WTC11 (cell line): ENCODE data around the gene REC8. TPM values are rescaled to one million over a fixed set of nuclear protein-coding genes. Genes with fewer than 3 reads are reported as not detected.

Source experiments
- ATAC-seq: fragments of 200-7000 bp; cut with Tn5 transposase; 2 replicates; pipeline ENCODE4 v1.10.0; 2021; ENCODE audit warnings: mild to moderate bottlenecking, moderate library complexity
- CTCF ChIA-PET: fragments of 300-600 bp; sonication (Branson Sonifier 250); formaldehyde crosslinking; loops from one replicate; lab custom pipeline; 2021; ENCODE audit warnings: antibody characterized with exemption; lab: Charles Lee
- POLR2A ChIA-PET: fragments of 350-600 bp; sonication (Branson Sonifier 250); formaldehyde crosslinking; loops from one replicate; lab custom pipeline; 2021; ENCODE audit warnings: antibody characterized with exemption; lab: Charles Lee
- DNase-seq: peaks from one replicate; pipeline ENCODE4 v3.0.0; 2021; ENCODE audit warnings: low spot score
- H3K27ac Mint-ChIP-seq: 2 replicates; pipeline ENCODE4 v1.8.0; 2021; ENCODE audit warnings: mixed read lengths
- H3K27me3 Mint-ChIP-seq: 2 replicates; pipeline ENCODE4 v1.8.0; 2021; ENCODE audit warnings: low read depth, mild to moderate bottlenecking, moderate library complexity, mixed read lengths
- H3K36me3 Mint-ChIP-seq: 2 replicates; pipeline ENCODE4 v1.8.0; 2021; ENCODE audit warnings: mixed read lengths
- H3K4me1 Mint-ChIP-seq: 2 replicates; pipeline ENCODE4 v1.8.0; 2022; ENCODE audit warnings: mixed read lengths
- H3K4me3 Mint-ChIP-seq: 2 replicates; pipeline ENCODE4 v1.8.0; 2021; ENCODE audit warnings: mild to moderate bottlenecking, moderate library complexity, mixed read lengths
- H3K9me3 Mint-ChIP-seq: 2 replicates; pipeline ENCODE4 v1.8.0; 2021; ENCODE audit warnings: mixed read lengths
- FOXJ3 ChIP-seq: sonication (generic); formaldehyde crosslinking; IDR thresholded peaks from 2 replicates; pipeline ENCODE4 v1.9.0; 2021; ENCODE audit warnings: missing genetic modification reagents, mild to moderate bottlenecking, borderline replicate concordance
- OVOL2 ChIP-seq: fragments of 250-450 bp; sonication (Bioruptor Pico); IDR thresholded peaks from 2 replicates; pipeline ENCODE4 v1.9.0; 2021; ENCODE audit warnings: mild to moderate bottlenecking, borderline replicate concordance
- RELA ChIP-seq: sonication (generic); formaldehyde crosslinking; IDR thresholded peaks from 2 replicates; pipeline ENCODE4 v1.8.1; 2022; ENCODE audit warnings: missing genetic modification reagents, mild to moderate bottlenecking, borderline replicate concordance
- TEAD4 ChIP-seq: sonication (generic); formaldehyde crosslinking; IDR thresholded peaks from 2 replicates; pipeline ENCODE4 v1.8.0; 2022; ENCODE audit warnings: mild to moderate bottlenecking, missing genetic modification reagents
- total RNA-seq: library from RNA; stranded (reverse); gene quantifications from 3 replicates; pipeline ENCODE4 v1.2.3, GENCODE V29; 2021
- TF ChIP-seq, protein P1 (sequence below): sonication (generic); formaldehyde crosslinking; IDR thresholded peaks from 2 replicates; pipeline ENCODE4 v1.8.1; 2022; ENCODE audit warnings: missing genetic modification reagents, borderline replicate concordance
- TF ChIP-seq, protein P2 (sequence below): sonication (generic); formaldehyde crosslinking; IDR thresholded peaks from 2 replicates; pipeline ENCODE4 v1.8.1; 2022; ENCODE audit warnings: mild to moderate bottlenecking, moderate library complexity, missing genetic modification reagents
- TF ChIP-seq, protein P3 (sequence below): sonication (generic); formaldehyde crosslinking; IDR thresholded peaks from 2 replicates; pipeline ENCODE4 v1.8.1; 2023; ENCODE audit warnings: mild to moderate bottlenecking, missing genetic modification reagents
- TF ChIP-seq, protein P4 (sequence below): fragments of 250-450 bp; sonication (Bioruptor Pico); IDR thresholded peaks from 2 replicates; pipeline ENCODE4 v1.9.0; 2021; ENCODE audit warnings: moderate library complexity, mild to moderate bottlenecking, inconsistent platforms, borderline replicate concordance
- TF ChIP-seq, protein P5 (sequence below): sonication (generic); formaldehyde crosslinking; IDR thresholded peaks from 2 replicates; pipeline ENCODE4 v1.8.1; 2023; ENCODE audit warnings: mild to moderate bottlenecking, missing genetic modification reagents, moderate library complexity
- TF ChIP-seq, protein P6 (sequence below): sonication (generic); formaldehyde crosslinking; IDR thresholded peaks from 2 replicates; pipeline ENCODE4 v1.8.0; 2022; ENCODE audit warnings: mild to moderate bottlenecking, missing genetic modification reagents
- TF ChIP-seq, protein P7 (sequence below): sonication (generic); formaldehyde crosslinking; IDR thresholded peaks from 2 replicates; pipeline ENCODE4 v1.8.1; 2022; ENCODE audit warnings: low read depth, missing genetic modification reagents, borderline replicate concordance

REC8 gene
- total RNA-seq, 1 experiment from 2014 or later = 32.2 TPM

DNA sequence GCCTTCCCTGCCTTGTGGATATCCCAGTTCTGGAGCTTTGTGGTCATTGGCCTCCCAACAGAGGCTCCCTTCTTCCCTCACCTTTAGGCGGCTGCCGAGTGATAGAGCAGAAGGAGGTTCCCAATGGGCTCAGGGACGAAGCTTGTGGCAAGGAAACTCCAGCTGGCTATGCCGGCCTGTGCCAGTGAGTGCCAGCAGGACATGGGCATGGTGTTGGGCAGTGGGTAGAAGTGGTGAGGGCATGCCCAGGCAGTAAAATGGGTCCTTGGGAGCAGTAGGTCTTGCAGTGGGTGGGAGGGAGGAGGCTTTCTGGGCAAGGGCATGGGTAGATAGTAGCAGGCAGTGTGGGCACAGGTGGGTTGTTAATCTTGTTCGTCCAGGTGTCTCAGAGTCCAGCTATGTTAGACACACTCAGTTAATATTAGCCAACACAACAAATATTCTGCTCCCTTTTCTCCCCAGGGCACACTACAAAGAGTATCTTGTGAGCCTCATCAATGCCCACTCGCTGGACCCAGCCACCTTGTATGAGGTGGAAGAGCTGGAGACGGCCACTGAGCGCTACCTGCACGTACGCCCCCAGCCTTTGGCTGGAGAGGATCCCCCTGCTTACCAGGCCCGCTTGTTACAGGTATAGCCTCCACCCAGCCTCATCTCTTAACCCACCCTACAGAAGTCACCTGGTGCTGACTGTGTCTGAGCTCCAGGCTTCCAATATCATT lies 11.9 kb upstream of the REC8 start:
- Mint-ChIP-seq H3K36me3 (peaks cover 44% of the 10 kb centered on the region), H3K27ac (no peak overlapping the region), H3K27me3 (no peaks in the 10 kb centered on the region), H3K4me1 (peaks cover 13% of the 10 kb centered on the region), H3K4me3 (no peak overlapping the region), H3K9me3 (no peaks in the 10 kb centered on the region)
- POLR2A ChIA-PET = interaction anchor here (1.5 to 2.3 kb wide), 5 partner anchors 9 to 64 kb away, joined by 4 to 13 read pairs (median 7); partner anchors contain the start of genes DCAF11, IPO4, NRL and PSME2
- CTCF ChIA-PET = interaction anchor here (0.7 to 2.7 kb wide), 20 partner anchors 9 to 272 kb away, joined by 3 to 42 read pairs (median 14); partner anchors contain the start of genes CHMP4A, DCAF11, DHRS1 and IPO4
- TF ChIP-seq TEAD4 (CRISPR knock-in tag) (no peak), OVOL2 (CRISPR knock-in tag) (no peak), RELA (CRISPR knock-in tag) (no peak), FOXJ3 (CRISPR knock-in tag) (no peak)
- TF ChIP-seq, protein P1, sequence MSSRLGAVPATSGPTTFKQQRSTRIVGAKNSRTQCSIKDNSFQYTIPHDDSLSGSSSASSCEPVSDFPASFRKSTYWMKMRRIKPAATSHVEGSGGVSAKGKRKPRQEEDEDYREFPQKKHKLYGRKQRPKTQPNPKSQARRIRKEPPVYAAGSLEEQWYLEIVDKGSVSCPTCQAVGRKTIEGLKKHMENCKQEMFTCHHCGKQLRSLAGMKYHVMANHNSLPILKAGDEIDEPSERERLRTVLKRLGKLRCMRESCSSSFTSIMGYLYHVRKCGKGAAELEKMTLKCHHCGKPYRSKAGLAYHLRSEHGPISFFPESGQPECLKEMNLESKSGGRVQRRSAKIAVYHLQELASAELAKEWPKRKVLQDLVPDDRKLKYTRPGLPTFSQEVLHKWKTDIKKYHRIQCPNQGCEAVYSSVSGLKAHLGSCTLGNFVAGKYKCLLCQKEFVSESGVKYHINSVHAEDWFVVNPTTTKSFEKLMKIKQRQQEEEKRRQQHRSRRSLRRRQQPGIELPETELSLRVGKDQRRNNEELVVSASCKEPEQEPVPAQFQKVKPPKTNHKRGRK (CRISPR knock-in tag) = no peak
- TF ChIP-seq, protein P2, sequence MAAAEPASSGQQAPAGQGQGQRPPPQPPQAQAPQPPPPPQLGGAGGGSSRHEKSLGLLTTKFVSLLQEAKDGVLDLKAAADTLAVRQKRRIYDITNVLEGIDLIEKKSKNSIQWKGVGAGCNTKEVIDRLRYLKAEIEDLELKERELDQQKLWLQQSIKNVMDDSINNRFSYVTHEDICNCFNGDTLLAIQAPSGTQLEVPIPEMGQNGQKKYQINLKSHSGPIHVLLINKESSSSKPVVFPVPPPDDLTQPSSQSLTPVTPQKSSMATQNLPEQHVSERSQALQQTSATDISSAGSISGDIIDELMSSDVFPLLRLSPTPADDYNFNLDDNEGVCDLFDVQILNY (CRISPR knock-in tag) = no peak
- TF ChIP-seq, protein P3, sequence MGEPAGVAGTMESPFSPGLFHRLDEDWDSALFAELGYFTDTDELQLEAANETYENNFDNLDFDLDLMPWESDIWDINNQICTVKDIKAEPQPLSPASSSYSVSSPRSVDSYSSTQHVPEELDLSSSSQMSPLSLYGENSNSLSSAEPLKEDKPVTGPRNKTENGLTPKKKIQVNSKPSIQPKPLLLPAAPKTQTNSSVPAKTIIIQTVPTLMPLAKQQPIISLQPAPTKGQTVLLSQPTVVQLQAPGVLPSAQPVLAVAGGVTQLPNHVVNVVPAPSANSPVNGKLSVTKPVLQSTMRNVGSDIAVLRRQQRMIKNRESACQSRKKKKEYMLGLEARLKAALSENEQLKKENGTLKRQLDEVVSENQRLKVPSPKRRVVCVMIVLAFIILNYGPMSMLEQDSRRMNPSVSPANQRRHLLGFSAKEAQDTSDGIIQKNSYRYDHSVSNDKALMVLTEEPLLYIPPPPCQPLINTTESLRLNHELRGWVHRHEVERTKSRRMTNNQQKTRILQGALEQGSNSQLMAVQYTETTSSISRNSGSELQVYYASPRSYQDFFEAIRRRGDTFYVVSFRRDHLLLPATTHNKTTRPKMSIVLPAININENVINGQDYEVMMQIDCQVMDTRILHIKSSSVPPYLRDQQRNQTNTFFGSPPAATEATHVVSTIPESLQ (CRISPR knock-in tag) = no peak
- TF ChIP-seq, protein P4, sequence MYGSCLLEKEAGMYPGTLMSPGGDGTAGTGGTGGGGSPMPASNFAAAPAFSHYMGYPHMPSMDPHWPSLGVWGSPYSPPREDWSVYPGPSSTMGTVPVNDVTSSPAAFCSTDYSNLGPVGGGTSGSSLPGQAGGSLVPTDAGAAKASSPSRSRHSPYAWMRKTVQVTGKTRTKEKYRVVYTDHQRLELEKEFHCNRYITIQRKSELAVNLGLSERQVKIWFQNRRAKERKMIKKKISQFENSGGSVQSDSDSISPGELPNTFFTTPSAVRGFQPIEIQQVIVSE (CRISPR knock-in tag) = no peak
- TF ChIP-seq, protein P5, sequence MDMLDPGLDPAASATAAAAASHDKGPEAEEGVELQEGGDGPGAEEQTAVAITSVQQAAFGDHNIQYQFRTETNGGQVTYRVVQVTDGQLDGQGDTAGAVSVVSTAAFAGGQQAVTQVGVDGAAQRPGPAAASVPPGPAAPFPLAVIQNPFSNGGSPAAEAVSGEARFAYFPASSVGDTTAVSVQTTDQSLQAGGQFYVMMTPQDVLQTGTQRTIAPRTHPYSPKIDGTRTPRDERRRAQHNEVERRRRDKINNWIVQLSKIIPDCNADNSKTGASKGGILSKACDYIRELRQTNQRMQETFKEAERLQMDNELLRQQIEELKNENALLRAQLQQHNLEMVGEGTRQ = no peak
- ATAC-seq (no peak), DNase-seq (no peak)

DNA sequence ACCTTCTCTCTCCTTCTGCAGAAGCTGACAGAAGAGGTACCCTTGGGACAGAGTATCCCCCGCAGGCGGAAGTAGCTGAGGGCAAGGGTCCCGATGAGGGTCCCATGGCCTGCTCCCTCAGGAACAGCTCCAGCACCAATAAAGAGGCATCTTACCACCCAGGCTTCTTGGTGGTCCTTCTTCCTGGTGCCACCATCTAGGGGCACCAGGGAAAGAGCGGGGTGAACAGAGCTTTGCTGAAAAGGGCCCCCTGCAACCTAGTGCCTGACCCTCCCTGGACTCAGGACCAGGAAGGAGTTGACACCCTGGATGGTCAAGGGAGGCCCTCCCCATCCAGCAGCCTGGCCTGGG lies 11.4 kb upstream of the REC8 start:
- TF ChIP-seq, protein P6, sequence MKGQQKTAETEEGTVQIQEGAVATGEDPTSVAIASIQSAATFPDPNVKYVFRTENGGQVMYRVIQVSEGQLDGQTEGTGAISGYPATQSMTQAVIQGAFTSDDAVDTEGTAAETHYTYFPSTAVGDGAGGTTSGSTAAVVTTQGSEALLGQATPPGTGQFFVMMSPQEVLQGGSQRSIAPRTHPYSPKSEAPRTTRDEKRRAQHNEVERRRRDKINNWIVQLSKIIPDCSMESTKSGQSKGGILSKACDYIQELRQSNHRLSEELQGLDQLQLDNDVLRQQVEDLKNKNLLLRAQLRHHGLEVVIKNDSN = no peak
- no peak for TF ChIP-seq TEAD4 (CRISPR knock-in tag)
- TF ChIP-seq, protein P7, sequence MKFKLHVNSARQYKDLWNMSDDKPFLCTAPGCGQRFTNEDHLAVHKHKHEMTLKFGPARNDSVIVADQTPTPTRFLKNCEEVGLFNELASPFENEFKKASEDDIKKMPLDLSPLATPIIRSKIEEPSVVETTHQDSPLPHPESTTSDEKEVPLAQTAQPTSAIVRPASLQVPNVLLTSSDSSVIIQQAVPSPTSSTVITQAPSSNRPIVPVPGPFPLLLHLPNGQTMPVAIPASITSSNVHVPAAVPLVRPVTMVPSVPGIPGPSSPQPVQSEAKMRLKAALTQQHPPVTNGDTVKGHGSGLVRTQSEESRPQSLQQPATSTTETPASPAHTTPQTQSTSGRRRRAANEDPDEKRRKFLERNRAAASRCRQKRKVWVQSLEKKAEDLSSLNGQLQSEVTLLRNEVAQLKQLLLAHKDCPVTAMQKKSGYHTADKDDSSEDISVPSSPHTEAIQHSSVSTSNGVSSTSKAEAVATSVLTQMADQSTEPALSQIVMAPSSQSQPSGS = no peak
- TF ChIP-seq, protein P1 (CRISPR knock-in tag) = no peak
- ChIA-PET CTCF (interaction anchor here (0.9 to 2.7 kb wide), 35 partner anchors 9 to 271 kb away, joined by 3 to 55 read pairs (median 7); partner anchors contain the start of genes CHMP4A, CIDEB, DCAF11 and DHRS1), POLR2A (interaction anchor here (0.6 to 2.3 kb wide), 11 partner anchors 10 to 875 kb away, joined by 3 to 13 read pairs (median 5); partner anchors contain the start of genes DCAF11, EMC9, IPO4 and NRL)
- no peaks in the 10 kb centered on the region for H3K9me3 Mint-ChIP-seq
- H3K27ac Mint-ChIP-seq = no peak overlapping the region
- H3K36me3 Mint-ChIP-seq = peaks cover 40% of the 10 kb centered on the region
- ATAC-seq (no peak), DNase-seq (no peak)
- no peak overlapping the region for H3K4me3 Mint-ChIP-seq
- no peaks in the 10 kb centered on the region for H3K27me3 Mint-ChIP-seq
- H3K4me1 Mint-ChIP-seq = peaks cover 13% of the 10 kb centered on the region
